B cell (primary cell): ENCODE measurements around the gene THADA. TPM values are rescaled to one million over a fixed set of nuclear protein-coding genes. Genes with fewer than 3 reads are reported as not detected.
"Not testable (repeated sequence)": the region's sequence is repeated elsewhere in the genome, so short reads cannot be mapped to it uniquely, and the experiment has no call there.

Source experiments
- ATAC-seq: fragments of 200-7000 bp; cut with Tn5 transposase; one replicate; pipeline ENCODE4 v1.10.0; 2021; ENCODE audit warnings: low read depth, mild to moderate bottlenecking, moderate number of reproducible peaks, moderate library complexity
- CTCF ChIA-PET: fragments of 350-600 bp; sonication (Branson Sonifier 250); formaldehyde crosslinking; loops from one replicate; lab custom pipeline; 2021; ENCODE audit warnings: antibody characterized with exemption, inconsistent platforms; lab: Charles Lee
- POLR2A ChIA-PET: fragments of 350-600 bp; sonication (Branson Sonifier 250); formaldehyde crosslinking; loops from one replicate; lab custom pipeline; 2021; ENCODE audit warnings: antibody characterized with exemption; lab: Charles Lee
- DNase-seq: peaks from one replicate; pipeline ENCODE4 v3.0.0; 2013
- H2AFZ ChIP-seq: 2 replicates; pipeline ENCODE4 v1.6.1; 2012; ENCODE audit warnings: mild to moderate bottlenecking, low read depth, low read length; ENCODE audit not compliant: insufficient read depth, poor library complexity, severe bottlenecking
- H3K27ac ChIP-seq, 2 donors: 1 replicate in 1 of 2; 2 replicates in 1 of 2; pipeline ENCODE4 v1.5.1; 2012 to 2013; ENCODE audit warnings: low read length in 2 of 2, mild to moderate bottlenecking in 2 of 2, moderate library complexity in 1 of 2
- H3K27me3 ChIP-seq, 4 experiments: fragments of 200-600 bp in 1 of 4; sonication (generic) in 1 of 4; replicated peaks in 1 of 4; 1 replicate in 2 of 4; 2 replicates in 2 of 4; pipeline versions ENCODE4 v1.6.1 to v1.7.0; 2013 to 2016; ENCODE audit warnings: low read length in 3 of 4, mild to moderate bottlenecking in 2 of 4, mixed read lengths in 1 of 4, moderate library complexity in 1 of 4; ENCODE audit not compliant: insufficient read depth in 4 of 4, control insufficient read depth in 3 of 4; ENCODE audit errors: control extremely low read depth in 1 of 4
- H3K36me3 ChIP-seq, 2 experiments: replicated peaks in 1 of 2; 1 replicate in 1 of 2; 2 replicates in 1 of 2; pipeline versions ENCODE4 v1.6.1 to v1.7.1; 2013; ENCODE audit warnings: low read length in 1 of 2; ENCODE audit not compliant: insufficient read depth in 2 of 2, control insufficient read depth in 1 of 2; ENCODE audit errors: control extremely low read depth in 1 of 2, extremely low read depth in 1 of 2
- H3K4me1 ChIP-seq, 2 donors: fragments of 200-600 bp in 1 of 2; sonication (generic) in 1 of 2; 1 replicate in 1 of 2; 2 replicates in 1 of 2; pipeline versions ENCODE4 v1.5.1 to v1.6.1; 2013 to 2017; ENCODE audit warnings: low read length in 2 of 2; ENCODE audit not compliant: control insufficient read depth in 2 of 2, insufficient read depth in 2 of 2
- H3K4me2 ChIP-seq: replicated peaks from 2 replicates; pipeline ENCODE3; 2012; ENCODE audit warnings: mild to moderate bottlenecking, low read depth, low read length; ENCODE audit not compliant: poor library complexity, severe bottlenecking
- H3K4me3 ChIP-seq, 5 experiments: fragments of 200-600 bp in 1 of 5; sonication (generic) in 1 of 5; 1 replicate in 3 of 5; 2 replicates in 2 of 5; pipeline versions ENCODE4 v1.5.1 to v1.7.0; 2011 to 2016; ENCODE audit warnings: low read length in 4 of 5, mild to moderate bottlenecking in 4 of 5, low read depth in 2 of 5, control low read depth in 1 of 5, moderate library complexity in 1 of 5; ENCODE audit not compliant: insufficient read depth in 1 of 5; ENCODE audit errors: control extremely low read depth in 1 of 5, extremely low read depth in 1 of 5
- H3K79me2 ChIP-seq: fragments of 200-600 bp; sonication (generic); one replicate; pipeline ENCODE4 v1.6.0; 2016; ENCODE audit warnings: low read length; ENCODE audit not compliant: control insufficient read depth, insufficient read depth
- H3K9ac ChIP-seq: fragments of 200-600 bp; sonication (generic); 2 replicates; pipeline ENCODE4 v1.6.1; 2017; ENCODE audit warnings: mild to moderate bottlenecking, low read length, moderate library complexity
- H3K9me3 ChIP-seq, 3 donors: one replicate each; pipeline versions ENCODE4 v1.6.1 to v1.7.1; 2013; ENCODE audit warnings: low read length in 2 of 3; ENCODE audit not compliant: control insufficient read depth in 2 of 3, insufficient read depth in 1 of 3; ENCODE audit errors: control extremely low read depth in 1 of 3
- H4K20me1 ChIP-seq: 2 replicates; pipeline ENCODE4 v1.6.0; 2012; ENCODE audit warnings: mild to moderate bottlenecking, low read length; ENCODE audit not compliant: insufficient read depth, control insufficient read depth, poor library complexity, severe bottlenecking
- H3K27ac Mint-ChIP-seq: one replicate; pipeline ENCODE4 v1.8.0; 2021; ENCODE audit warnings: mixed read lengths
- H3K27me3 Mint-ChIP-seq: one replicate; pipeline ENCODE4 v1.8.0; 2021; ENCODE audit warnings: mixed read lengths
- H3K4me1 Mint-ChIP-seq: one replicate; pipeline ENCODE4 v1.8.0; 2021; ENCODE audit warnings: mixed read lengths
- H3K4me3 Mint-ChIP-seq: one replicate; pipeline ENCODE4 v1.8.0; 2021; ENCODE audit warnings: mixed read lengths
- H3K9me3 Mint-ChIP-seq: one replicate; pipeline ENCODE4 v1.8.0; 2022; ENCODE audit warnings: mixed read lengths; ENCODE audit not compliant: insufficient read depth
- CTCF ChIP-seq: fragments of 200-600 bp; IDR thresholded peaks from one replicate; pipeline ENCODE4 v1.8.0; 2022; ENCODE audit warnings: antibody characterized with exemption, mild to moderate bottlenecking
- EZH2 ChIP-seq: IDR thresholded peaks from 2 replicates; pipeline ENCODE4 v1.6.1; 2012; ENCODE audit warnings: borderline replicate concordance, low read depth, mild to moderate bottlenecking, moderate library complexity, low read length; ENCODE audit not compliant: insufficient read depth, poor library complexity, severe bottlenecking
- WGBS: methylation state at CpG from one replicate; pipeline ENCODE4 v1.1.5; 2013; ENCODE audit warnings: missing lambda C conversion rate; ENCODE audit not compliant: insufficient coverage; 5-methylcytosine and 5-hydroxymethylcytosine counted together
- intact Hi-C: fragments of 100-400 bp; cut with micrococcal nuclease; formaldehyde crosslinking; loops from one replicate; pipeline ENCODE4 v1.10.0; 2022
- polyA plus RNA-seq: library from polyadenylated mRNA; depleted of rRNA; stranded (reverse); fragments of >200 nt; gene quantifications from 2 replicates; pipeline ENCODE4 v1.2.3, GENCODE V29; 2012
- total RNA-seq, 2 donors: library from RNA; stranded (reverse); fragments of 120-200 nt in 1 of 2; gene quantifications; 1 replicate in 1 of 2; 2 replicates in 1 of 2; pipeline versions ENCODE4 v1.2.3 to v1.2.4, GENCODE V29; 2013 to 2022

The THADA gene
- total and polyA plus RNA-seq, 2 donors (not counting 1 experiment from before 2014, with no cell fraction given), result 17.6 to 48.5 TPM

GRCh38 chr2:43636621-43637020 lies 40.8 kb upstream of the THADA start:
- Mint-ChIP-seq H3K27ac (no peak overlapping the region), H3K9me3 (peaks cover 4% of the 10 kb centered on the region), H3K4me3 (peak overlapping the region; percentile 85), H3K4me1 (peaks cover 15% of the 10 kb centered on the region), H3K27me3 (peaks cover 62% of the 10 kb centered on the region)
- CTCF ChIA-PET, result interaction anchor here (0.7 to 1.0 kb wide), 3 partner anchors 9 to 162 kb away, joined by 4 read pairs; no protein-coding TSS in a partner anchor
- POLR2A ChIA-PET, result no interaction called here
- peaks cover 0 to 36% (median 23%) of the 10 kb centered on the region in 4 experiments for H3K27me3 ChIP-seq
- H2AFZ ChIP-seq, result peak overlapping the region; percentile 82
- H3K4me1 ChIP-seq, result peaks cover 15 to 16% of the 10 kb centered on the region in 2 donors
- intact Hi-C loops, result no loop called here
- WGBS, result 17% methylated on average over 8 of the region's 10 CpGs
- H3K9ac ChIP-seq, result peak overlapping the region; percentile 75
- H4K20me1 ChIP-seq, result no peaks in the 10 kb centered on the region
- no peak for TF ChIP-seq EZH2
- no peak for TF ChIP-seq CTCF
- H3K27ac ChIP-seq, result no peak overlapping the region
- ATAC-seq (no peak), DNase-seq (no peak)
- H3K79me2 ChIP-seq, result no peaks in the 10 kb centered on the region
- peak overlapping the region; percentile 99 for H3K4me2 ChIP-seq
- peaks cover 0 to 20% (median 4%) of the 10 kb centered on the region in 3 donors for H3K9me3 ChIP-seq
- H3K4me3 ChIP-seq, result peak overlapping the region; percentile 34 to 64 (median 61)
- H3K36me3 ChIP-seq, result no peaks in the 10 kb centered on the region

- intact Hi-C loops, H3K27ac ChIP-seq, H3K9ac ChIP-seq, H4K20me1 ChIP-seq, H2AFZ ChIP-seq, ATAC-seq, H3K36me3 ChIP-seq, H3K9me3 Mint-ChIP-seq, H3K79me2 ChIP-seq, DNase-seq, H3K4me3 ChIP-seq, H3K27ac Mint-ChIP-seq: not testable (repeated sequence)
- Mint-ChIP-seq H3K4me1 (peaks cover 15% of the 10 kb centered on the region), H3K4me3 (peak overlapping the region; percentile 58), H3K27me3 (peaks cover 67% of the 10 kb centered on the region)
- POLR2A ChIA-PET, result interaction anchor here (0.7 kb wide), 1 partner anchor 820 kb away, joined by 4 read pairs; no protein-coding TSS in a partner anchor
- peak overlapping the region; percentile 99 for H3K4me2 ChIP-seq
- peaks cover 15 to 16% of the 10 kb centered on the region in 2 donors for H3K4me1 ChIP-seq
- CTCF ChIA-PET, result interaction anchor here (0.7 kb wide), 1 partner anchor 162 kb away, joined by 4 read pairs; no protein-coding TSS in a partner anchor
- 95% methylated on average over 3 of the region's 12 CpGs for WGBS
- H3K9me3 ChIP-seq, result peaks cover 0 to 20% (median 4%) of the 10 kb centered on the region in 3 donors
- peaks cover 0 to 36% (median 23%) of the 10 kb centered on the region in 4 experiments for H3K27me3 ChIP-seq
These were observed 40.3 kb upstream of the THADA start for GRCh38 chr2:43636153-43636552.
